Kidney tubule cell (primary cell): ENCODE results near the gene ARL4C.

Source experiments
- DNase-seq: peaks from one replicate; pipeline ENCODE4 v3.0.0-alpha.2; 2018; ENCODE audit warnings: low spot score

The ARL4C gene

DNA sequence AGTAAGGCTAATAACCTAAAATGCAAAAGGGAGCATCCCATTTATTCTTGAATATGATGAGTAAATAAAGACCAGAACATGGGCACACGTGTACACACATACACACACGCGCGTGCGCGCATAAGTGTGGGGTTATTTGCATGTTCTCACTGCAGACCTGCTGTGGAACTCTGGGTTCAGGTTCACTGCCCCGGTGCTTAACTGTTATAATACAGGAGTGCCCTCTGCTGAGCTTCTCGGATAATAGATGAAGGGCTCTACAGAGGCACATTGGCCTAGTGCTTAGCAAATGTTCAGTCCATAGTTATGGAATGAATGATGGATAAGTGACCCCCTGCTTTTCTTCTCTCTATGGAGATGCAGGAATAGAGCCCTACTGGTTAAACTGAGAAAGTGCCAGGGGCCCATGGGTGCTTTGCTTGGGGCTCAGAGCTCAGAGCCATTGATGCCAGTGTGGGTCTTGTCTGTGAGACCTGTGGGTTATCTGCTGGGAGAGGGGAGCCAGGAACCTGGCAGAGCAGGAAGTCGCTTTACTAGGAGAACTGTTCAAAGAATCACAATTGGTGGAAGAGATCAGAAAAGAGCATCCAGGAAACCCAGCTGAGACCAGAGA lies 3.6 kb upstream of the ARL4C start:
- peak; percentile 80 for DNase-seq

DNA sequence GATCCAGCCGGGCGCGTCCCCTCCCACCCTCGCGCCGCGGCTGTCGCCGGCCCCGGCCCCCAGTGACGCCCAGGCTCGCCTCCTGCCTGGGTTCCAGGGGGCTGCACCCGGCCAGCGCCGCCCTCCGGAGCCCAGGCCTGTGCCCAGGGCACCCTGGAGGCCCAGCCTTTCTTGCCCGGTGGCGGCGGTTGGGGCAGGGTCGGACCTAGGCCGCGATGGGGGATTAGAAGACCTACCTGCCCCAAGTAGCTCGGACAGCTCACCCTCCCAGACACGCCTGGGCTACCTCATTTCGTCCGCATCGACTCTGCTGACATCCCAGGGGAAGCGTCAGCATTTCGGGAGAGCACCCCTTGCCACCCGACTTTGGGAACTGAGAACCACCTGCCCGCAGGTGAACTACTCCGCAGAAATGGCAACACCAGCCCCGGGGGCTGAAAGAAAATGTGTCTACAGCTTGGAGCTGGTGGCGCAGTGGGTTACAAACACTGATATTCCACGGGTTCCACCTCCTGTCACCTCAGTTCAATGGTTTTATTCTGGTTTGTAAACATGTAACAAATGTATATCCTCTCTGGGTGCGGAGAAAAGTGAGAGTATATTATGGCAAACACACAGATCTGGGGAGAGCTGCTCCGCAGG lies 834 bp upstream of the ARL4C start:
- no peak for DNase-seq

DNA sequence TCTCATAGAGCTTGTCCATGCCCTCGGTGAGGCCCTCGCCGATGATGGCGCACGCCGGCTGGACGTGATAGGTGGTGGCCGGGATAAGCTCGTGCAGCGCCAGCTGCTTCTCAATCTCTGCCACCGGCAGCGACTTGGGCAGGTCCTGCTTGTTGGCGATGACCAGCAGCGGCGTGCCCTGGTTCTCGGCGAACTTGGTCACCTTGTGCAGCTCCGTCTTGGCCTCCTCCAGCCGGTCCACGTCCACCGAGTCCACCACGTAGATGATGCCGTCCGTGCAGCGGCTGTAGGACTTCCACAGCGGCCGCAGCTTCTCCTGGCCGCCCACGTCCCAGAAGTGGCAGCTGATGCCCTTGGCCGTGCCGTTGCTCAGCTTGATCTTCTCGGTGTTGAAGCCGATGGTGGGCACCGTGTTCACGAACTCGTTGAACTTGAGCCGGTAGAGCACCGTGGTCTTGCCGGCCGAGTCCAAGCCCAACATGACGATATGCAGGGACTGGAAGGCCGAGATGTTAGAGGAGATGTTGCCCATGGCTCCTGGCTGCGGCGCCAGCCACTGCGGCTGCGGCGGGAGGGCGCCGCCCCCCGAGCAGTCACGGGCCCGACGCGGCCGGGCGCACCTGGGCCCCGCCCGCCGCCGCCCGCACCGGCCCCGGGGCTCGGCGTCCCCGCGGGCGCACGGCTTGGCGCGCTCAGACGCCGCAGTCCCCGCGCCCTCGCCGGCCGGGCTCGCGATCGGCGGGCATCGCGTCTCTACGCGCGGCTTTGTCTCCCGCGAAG lies 636 bp downstream of the ARL4C start:
- DNase-seq, result peak; percentile 76

DNA sequence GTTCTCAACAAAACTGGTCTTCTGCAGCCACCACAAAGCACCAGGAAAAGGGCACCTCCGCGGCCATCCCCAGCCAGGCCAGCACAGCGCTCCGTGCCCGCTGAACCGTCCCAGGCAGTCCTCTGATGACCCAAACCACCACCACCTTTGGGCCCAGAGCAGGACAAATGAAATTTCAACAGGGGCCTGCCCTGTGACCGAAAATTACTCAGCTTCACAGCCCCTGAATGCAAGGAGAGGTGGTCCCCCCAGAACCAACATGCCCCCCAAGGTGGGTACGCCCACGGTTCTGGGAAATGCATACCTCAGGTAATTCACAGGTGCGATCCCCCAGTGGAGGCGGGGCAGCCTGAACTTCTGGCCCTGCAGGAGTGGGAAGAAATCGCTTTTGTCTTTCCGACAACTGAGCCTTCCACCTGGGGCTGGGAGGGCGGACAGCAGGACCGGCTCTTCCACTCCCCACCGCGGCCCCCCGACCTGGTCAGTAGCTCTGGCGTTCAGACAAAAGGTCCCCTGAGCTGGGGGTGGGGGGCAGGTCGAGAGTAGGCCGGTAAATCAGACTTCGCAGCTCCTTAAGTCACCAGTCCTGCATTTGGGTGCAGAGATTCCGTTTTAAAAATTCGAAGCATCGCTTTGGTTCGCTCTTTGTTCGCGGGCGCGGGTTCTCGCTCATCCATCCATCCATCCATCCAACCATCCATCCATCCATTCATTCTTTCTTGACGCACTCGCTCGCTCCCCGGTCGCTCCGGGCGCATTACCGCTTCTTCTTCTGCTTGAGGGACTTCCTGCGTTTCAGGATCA lies 1.4 kb downstream of the ARL4C start:
- peak; percentile 42 for DNase-seq

DNA sequence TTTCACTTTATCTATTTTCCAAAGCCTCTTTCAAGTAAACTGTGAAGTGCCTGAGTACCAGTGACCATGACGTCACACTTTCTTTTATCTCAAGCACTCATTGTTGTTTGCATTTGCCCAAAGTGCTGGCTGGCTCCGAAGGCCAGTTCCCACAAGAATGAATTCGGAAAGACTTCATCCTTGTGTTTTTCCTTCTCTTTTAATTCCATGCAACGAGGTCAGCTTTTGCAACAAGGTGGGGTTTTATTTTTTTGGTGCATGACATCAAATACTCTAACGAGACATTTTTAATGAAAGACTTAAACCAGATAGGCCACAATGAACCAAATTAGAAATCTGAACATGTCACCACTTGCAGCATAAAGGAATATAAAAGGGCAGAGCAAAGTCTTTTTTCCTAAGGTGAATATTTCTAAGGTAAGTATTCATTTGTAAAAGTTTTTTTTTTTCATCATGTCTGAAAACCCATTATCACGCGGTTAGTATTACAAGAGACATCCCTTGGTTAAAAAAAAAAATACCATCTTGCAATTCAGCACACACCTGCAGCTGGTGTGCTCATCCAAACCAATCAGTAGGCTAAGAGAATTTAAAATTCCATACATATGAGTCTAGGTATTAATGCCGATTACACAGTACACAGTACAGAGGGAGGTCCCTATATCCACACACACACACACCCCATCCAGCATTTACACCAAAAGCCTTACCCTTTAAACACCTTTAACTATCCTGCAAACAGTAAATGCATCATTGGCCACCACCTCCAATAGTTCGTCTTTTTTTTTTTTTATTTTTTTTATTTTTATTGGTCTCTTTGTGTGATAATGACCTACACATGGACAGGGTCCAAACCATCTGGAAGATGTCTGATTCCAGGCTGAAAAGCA lies 2.3 kb downstream of the ARL4C start:
- peak; percentile 53 for DNase-seq

DNA sequence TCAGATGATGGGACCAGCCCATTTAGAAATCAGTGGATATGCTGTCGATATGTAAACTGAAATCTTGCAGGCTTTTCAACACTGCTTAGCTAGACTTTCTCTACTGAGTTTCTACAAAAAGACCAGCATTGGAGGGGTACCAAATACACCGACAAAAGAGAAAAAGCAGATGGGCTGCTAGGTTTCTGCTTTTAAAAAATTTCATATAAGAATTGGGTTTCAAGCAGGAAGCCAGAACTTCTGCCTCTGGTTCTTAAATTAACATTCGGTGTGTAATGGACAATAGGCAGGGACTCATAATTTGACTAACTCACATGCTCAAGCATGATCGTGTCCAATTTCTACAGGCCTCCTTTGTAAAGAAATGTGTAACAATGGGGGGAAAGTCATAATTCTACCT lies 3.1 kb downstream of the ARL4C start:
- peak; percentile 9 for DNase-seq

DNA sequence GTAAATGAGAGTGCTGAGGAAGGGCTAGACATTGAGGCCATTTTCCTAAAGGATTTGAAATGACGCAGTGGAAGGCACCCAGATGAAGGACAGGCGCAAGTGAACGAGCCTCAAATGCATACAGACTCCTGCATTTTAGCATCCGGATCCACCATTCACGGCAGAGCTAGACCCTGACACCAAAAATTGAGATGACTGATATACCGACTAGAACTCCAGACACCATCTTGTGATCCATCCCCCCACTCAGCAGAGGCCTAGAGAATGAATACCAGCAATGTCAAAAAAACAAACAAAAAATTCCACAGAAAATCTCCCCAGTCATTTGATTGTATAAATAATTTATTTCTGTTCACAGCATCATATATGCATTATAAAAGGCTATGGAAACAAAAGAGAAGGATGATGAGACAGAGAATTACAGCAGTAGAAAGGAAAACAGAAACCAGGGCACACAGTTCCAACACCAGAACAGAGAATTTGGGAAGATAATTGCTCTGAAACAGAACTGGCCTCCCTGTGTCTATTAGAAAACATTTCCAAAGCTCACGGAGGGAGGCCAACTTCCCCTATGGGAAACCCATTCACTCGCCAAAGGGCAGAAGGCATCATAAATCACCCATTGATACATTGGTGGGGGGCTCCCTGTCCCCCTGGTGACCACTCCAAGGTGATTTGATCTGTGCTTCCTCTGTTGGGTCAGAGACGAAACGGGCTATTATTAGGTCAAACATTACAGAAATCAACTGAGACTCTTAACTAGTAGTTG lies 4.0 kb downstream of the ARL4C start:
- DNase-seq, result peak; percentile 9

DNA sequence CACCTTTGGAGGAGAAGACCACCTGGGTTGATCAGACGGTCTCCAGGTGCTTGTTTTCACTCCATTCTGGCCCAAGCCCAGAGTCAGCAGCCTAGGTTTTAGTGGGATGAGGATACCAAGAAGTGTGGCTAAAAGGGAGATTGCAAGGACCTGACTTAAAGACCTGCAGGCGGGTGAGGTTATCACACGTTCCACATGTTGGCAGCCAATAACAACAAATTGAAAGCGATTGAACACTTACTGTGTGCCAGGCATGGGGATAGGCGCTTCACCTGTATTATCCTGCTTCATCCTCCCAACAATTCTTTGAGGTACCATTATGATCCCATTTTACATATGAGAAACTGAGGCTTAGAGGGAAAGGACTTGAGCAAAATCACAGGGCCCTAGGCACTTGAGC lies 5.0 kb downstream of the ARL4C start:
- DNase-seq, result peak; percentile 41

DNA sequence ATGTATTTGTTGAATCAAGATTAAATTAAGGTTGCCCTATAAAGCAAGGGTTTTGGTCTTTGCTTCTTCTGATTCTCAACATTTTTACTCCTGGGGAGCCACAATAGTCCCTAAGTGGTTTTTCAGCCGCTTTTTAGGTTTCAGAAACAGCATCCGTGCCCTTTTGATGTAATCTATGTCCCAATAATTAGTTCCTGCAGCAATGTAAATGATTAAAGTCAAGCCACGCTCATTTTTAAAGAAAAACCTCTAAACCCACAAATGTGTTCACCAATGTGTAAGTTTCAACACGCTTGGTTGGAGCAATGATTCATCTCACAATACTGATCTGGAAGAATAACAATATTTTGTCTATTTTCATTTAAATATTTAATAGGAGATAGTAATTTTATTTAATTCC lies 5.6 kb downstream of the ARL4C start:
- no peak for DNase-seq

DNA sequence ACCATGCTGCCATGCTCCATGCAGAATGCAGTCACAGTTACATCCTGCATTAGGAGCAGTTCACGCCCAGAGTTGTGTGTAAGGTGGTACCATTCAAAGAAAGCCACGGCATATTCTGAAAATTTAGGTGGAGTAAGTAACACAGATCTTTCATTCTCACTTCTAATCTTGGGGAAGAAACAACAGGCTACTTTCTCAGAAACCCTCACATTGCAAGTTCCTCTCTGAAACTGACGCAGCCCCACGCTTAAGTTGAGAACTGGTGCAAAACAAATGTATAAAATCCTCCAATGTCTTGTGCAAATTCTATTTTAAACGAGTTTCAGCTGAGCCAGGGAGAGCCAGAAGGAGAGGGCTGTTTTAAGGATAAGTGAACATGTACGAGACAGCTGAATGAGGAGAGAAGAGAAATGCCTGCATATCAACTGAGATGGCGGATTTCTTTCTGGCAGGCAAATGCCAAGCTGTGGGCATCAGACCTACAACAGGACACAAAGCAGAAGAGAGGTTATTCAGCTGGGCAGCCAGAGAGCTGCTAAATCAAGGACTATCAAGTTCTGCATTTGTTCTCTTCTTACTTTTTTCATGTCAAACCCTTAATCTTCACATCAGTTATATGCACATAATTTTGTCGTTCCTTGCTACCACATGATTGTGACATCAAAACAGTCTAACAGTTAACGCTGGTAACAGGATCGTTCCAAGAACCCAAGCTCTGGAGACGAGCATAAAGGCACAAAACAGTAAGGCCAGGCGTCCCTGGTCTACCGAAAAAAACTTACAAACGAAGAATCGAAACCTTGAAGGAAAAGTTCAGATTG lies 6.4 kb downstream of the ARL4C start:
- no peak for DNase-seq

DNA sequence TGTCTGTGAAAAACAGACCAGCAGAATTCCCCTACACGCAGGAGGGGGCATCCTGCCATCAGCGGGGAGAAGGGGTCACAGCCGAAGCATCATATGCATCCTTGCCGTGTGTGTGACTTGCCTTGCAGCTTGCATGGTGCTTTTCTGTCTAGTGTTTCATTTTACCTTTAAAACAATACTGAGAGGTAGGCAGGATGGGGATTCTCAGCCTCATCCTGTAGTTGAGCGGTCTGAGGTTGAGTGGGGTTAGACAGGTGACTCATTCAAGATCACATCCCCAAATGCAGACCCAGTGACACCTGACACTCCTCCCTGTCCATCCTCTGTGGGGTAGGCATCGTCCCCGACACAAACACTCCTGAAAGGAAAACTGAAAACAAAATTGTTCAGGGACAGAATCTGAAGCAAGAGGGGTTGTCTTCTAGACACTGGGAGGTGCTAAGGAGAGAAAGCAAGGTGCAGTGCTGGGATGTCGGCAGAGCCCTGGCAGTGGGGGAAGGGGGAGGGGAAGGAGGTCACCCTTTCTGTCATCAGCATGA lies 7.9 kb downstream of the ARL4C start:
- peak; percentile 28 for DNase-seq

DNA sequence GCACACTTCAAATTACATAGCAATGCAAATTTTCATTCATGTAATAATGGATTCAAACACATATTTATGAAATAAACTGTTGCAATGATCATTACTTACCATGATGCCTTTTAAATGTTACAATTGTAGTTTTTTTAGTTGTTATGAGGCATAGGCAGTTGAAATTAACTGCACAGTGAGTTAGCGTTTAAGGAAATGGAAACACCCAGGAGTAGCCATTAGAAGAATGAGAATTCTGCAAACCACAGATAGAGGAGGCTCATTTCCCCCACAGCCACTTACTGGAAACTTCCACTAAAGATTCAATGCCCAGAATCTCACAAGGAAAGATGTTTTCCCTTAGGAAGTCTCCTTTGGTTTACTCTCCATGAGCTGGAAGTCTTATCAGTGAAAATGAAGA lies 8.4 kb downstream of the ARL4C start:
- no peak for DNase-seq

DNA sequence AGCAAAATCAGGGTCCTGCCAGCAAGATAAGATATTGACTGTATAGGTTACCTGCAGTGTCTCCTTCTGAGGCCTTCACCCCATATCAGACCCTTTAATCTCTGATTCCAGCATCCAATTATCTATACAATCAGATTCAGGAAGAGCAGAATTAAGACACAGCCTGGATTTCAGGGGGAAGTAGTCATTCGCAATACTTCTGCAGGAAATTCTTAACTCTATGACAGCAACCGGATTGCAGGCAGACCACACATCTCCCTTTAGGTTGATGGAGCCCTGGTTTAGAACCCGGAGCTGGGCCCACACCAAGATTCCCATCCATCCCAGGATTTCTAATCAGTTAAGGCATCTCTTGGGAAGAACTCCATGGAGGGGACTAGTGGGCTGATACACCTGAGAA lies 9.5 kb downstream of the ARL4C start:
- no peak for DNase-seq

DNA sequence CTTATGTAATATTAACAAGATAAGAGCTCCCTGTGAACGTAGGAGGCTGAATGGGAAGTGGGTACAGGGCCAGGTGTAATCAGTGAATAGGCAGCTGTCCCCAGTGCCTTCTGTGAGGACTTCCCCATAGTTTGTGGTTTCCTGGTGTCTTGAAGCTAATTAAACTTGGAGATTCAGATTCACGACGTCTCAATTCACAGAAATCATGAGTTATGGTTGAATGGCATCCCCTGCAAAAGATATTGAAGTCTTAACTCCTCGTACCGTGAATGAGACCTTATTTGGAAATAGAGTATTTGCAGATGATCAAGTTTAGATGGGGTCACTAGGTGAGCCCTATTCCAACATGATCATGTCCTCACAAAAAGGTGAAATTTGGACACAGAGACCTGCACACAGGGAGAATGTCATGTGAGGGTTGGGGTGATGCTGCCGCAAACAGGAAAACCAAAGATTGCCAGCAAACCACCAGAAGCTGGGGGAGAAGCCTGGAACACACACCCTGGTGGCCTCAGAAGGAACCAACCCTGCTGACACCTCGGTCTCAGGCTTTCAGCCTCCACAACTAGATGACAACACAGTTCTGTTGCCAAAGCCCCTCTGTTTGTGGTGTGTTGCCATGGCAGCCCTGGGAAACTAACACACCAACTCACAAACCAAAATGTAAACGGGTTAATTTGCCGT lies 13.2 kb downstream of the ARL4C start:
- DNase-seq, result peak; percentile 12

DNA sequence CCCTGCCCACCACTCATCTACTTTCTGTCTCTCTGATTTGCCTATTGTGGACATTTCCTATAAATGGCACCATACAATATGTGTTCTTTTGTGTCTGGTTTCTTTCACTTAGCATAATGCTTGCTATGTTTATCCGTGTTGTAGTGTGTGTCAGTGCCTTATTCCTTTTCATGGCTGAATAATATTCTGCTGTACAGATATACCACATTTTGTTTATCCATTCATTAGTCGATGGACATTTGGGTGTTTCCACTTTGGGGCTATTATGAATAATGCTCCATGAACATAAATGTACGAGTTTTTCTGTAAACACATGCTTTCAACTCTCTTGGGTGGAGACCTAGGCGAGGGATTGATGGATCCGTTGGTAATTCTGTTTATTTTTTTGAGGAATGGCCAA lies 15.6 kb downstream of the ARL4C start:
- DNase-seq, result no peak

DNA sequence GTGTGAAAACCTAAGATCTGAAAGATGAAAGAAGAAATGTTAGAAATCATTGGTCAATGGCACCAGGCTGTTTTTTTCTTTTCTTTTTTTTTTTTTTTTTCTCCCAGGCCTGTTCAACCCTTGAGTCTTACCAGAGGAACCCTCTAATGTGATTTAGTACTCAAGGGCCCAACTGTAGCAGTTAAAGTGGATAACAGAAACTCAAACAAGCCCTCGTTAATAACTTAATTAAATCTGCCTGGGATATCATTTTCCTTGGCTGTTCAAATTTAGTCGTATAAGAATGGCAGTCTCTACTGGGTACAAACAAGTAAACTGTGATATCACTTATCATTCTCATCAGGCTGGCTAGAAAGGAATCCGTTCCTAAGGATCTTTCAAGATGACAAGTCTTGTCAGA lies 16.5 kb downstream of the ARL4C start:
- DNase-seq, result no peak

DNA sequence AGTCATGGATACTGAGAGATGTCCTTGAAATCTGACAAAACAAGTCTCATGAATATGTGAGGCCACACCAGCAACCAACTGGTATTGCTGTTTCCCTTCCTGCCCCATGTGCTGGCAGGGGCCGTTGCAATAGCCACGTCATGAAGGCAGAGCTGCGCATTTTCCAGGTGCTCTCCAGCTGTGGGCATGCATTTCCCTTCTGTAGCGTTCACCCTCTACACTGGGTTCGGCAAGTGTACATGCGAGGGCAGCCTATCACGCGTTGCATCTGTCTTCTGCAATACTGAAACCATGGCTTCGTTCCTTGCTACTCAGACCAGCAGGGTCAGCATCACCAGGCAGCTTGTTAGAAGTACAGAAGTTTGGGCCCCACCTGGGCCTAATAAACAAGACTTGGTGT lies 17.4 kb downstream of the ARL4C start:
- no peak for DNase-seq

DNA sequence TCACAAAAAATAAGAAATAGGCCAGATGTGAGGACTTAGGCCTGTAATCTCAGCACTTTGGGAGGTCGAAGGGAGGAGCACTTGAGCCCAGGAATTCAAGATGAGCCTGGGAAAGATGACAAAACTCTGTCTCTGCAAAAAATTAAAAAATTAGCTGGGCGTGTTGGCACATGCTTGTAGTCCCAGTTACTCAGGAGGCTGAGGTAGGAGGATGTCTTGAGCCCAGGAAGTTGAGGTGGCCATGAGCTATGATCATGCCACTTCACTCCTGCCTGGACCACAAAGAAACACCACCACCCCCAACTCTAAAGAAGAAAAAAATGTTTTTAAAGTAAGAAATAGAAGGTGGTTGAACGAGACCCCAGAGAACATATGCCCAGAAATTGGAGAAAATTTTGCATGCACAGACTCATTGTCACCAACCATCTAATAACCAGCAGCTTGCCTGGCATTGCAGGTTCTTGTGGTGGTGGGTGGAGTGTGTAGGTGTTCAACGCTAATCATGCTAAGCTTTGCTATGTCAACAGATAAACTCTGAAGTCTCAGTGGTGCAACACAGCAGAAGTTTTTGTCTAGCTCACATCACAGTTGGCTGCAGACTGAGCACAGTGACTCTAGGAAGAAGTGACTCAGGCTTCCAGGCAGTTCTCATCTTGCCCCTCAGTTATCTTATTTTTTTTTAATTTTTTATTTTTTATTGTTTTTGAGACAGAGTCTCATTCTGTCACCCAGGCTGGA lies 18.6 kb downstream of the ARL4C start:
- no peak for DNase-seq
